NB4 (cell line): Measurements from ENCODE around the gene TNFRSF12A.

ENCODE experiments used
- MYC ChIP-seq: IDR thresholded peaks from 2 replicates; pipeline ENCODE4 v1.6.1; 2011; ENCODE audit warnings: low read depth, low read length
- POLR2A ChIP-seq: IDR thresholded peaks from 2 replicates; pipeline ENCODE4 v1.6.1; 2011; ENCODE audit warnings: mild to moderate bottlenecking; ENCODE audit not compliant: insufficient read length; ENCODE audit errors: extremely low read depth
- TF ChIP-seq, protein P1 (sequence below): IDR thresholded peaks from one replicate; pipeline ENCODE4 v1.5.1; 2012; ENCODE audit warnings: low read depth, low read length
- TF ChIP-seq, protein P2 (sequence below): IDR thresholded peaks from 2 replicates; pipeline ENCODE4 v1.6.1; 2011; ENCODE audit warnings: low read depth, low read length

DNA sequence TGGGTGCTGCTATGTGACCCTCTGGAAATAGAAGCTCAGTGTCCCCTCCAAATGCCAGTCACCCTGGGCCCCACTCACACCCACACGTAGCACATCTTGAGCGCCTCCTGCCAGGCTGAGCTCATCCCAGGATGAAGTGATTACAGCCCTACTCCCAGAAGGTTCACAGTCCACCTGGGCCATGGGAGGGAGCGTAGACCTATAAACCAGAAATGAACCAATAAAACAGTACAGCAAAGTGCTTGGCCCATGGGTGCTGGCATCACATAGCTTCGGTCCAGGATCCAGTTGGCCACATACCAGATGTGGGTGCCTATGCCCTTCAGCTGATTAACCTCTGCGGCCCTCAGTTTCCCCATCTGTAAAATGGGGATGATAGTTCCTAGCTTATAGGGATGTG is 18.7 kb downstream of the TNFRSF12A start:
- TF ChIP-seq POLR2A (no peak), MYC (no peak)
- TF ChIP-seq, protein P1, sequence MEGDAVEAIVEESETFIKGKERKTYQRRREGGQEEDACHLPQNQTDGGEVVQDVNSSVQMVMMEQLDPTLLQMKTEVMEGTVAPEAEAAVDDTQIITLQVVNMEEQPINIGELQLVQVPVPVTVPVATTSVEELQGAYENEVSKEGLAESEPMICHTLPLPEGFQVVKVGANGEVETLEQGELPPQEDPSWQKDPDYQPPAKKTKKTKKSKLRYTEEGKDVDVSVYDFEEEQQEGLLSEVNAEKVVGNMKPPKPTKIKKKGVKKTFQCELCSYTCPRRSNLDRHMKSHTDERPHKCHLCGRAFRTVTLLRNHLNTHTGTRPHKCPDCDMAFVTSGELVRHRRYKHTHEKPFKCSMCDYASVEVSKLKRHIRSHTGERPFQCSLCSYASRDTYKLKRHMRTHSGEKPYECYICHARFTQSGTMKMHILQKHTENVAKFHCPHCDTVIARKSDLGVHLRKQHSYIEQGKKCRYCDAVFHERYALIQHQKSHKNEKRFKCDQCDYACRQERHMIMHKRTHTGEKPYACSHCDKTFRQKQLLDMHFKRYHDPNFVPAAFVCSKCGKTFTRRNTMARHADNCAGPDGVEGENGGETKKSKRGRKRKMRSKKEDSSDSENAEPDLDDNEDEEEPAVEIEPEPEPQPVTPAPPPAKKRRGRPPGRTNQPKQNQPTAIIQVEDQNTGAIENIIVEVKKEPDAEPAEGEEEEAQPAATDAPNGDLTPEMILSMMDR: no peak
- TF ChIP-seq, protein P2, sequence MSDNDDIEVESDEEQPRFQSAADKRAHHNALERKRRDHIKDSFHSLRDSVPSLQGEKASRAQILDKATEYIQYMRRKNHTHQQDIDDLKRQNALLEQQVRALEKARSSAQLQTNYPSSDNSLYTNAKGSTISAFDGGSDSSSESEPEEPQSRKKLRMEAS: no peak
